ENCODE data around the gene TCF7L1. TPM values are rescaled to one million over a fixed set of nuclear protein-coding genes. Genes with fewer than 3 reads are reported as not detected.
A peak's percentile ranks its signal among the peaks of the same experiment; 100 is the strongest.

The TCF7L1 gene
- total and polyA plus RNA-seq, 2 of the 13 experiments (the other 11 are each of a cell fraction or from before 2014, with no cell fraction given), result 0.04 to 0.15 TPM

DNA sequence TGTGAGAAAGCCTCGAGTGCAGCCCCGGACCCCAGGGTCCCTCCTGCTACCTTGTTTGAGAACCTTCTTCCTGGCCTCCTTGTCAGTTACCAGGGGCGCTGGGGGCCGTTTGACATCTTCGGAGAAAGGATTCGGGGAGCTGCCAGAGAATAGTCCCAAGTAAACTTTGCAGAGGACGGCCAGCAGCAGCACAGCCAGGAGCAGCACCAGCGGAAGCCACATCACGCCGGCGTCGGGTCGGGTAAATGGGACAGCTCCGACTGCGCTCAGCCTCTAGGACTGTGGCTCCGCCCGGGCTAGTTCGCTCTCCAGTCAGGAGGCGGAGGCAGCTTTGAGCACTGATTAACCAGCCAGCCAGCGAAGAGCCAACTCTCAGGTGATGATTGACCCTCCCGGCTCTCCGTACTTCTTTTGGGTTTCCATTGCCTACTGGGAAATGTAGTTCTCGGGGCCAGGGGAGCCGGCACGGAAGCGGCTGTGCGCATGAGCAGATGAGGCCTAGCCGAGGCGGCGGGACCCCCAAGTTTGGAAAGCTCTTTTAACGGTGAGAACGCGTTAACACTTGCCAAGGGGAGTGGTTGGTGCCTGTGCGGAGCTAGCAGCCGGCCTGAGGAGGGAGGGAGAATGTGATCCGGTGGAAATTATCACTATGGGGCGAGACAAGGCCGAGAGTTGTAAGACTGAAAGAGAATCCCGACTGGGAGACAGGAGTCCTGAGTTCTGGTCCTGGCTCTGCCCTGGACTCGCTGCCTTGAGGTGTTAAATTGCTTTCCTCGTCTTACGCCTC is 221.3 kb downstream of the TCF7L1 start, which contains the start of the genes ELMOD3 and RETSAT (continued):
- TF ChIP-seq HNRNPUL1 (IDR thresholded peaks at IDR 0.05; ENCODE audit: low read depth, low read length) (peak; percentile 93), SIN3A (IDR thresholded peaks at IDR 0.05; ENCODE audit: borderline replicate concordance, low read depth, low read length) (peak; percentile 89), ZNF615 (CRISPR knock-in tag; IDR thresholded peaks at IDR 0.05; ENCODE audit: borderline replicate concordance) (peak; percentile 20; the same call in 1 of the 2 replicates), ELF4 (CRISPR knock-in tag; IDR thresholded peaks at IDR 0.05; ENCODE audit: borderline replicate concordance) (peak; percentile 97), ZNF337 (CRISPR knock-in tag; IDR thresholded peaks at IDR 0.05; ENCODE audit: borderline replicate concordance, low read depth) (peak; percentile 97), MTF1 (CRISPR knock-in tag; IDR thresholded peaks at IDR 0.05) (0 out of 2 replicates have a peak, but pooled peaks have one; percentile 81), SSRP1 (CRISPR knock-in tag; IDR thresholded peaks at IDR 0.05) (no peak), ZNF749 (CRISPR knock-in tag; IDR thresholded peaks at IDR 0.05; ENCODE audit: borderline replicate concordance) (peak; percentile 69; the same call in 1 of the 2 replicates), CBFB (CRISPR knock-in tag; IDR thresholded peaks at IDR 0.05) (peak; percentile 96), ZNF605 (CRISPR knock-in tag; IDR thresholded peaks at IDR 0.05) (peak; percentile 92), RFX3 (CRISPR knock-in tag; IDR thresholded peaks at IDR 0.05) (no peak; the same call in 1 of the 2 replicates), NR2F6 (IDR thresholded peaks at IDR 0.05) (0 out of 2 replicates have a peak, but pooled peaks have one; percentile 44), NR2F6 (CRISPR knock-in tag; IDR thresholded peaks at IDR 0.05) (peak; percentile 18), SRF (IDR thresholded peaks at IDR 0.05; ENCODE audit: low read depth, low read length) (no peak; the same call in 1 of the 2 replicates), GLI4 (CRISPR knock-in tag; IDR thresholded peaks at IDR 0.05; ENCODE audit: borderline replicate concordance) (no peak; the same call in 1 of the 2 replicates), KAT8 (CRISPR knock-in tag; IDR thresholded peaks at IDR 0.05) (peak; percentile 96), ZNF883 (CRISPR knock-in tag; IDR thresholded peaks at IDR 0.05; ENCODE audit: not compliant biosample characterization) (peak; percentile 83), HNRNPH1 (optimal IDR thresholded peaks at IDR 0.05; ENCODE audit: low read depth, low read length) (no peak), RBFOX2 (IDR thresholded peaks at IDR 0.05; ENCODE audit: low read depth, low read length) (peak; percentile 94), ZNF773 (CRISPR knock-in tag; IDR thresholded peaks at IDR 0.05; ENCODE audit: borderline replicate concordance) (peak; percentile 93; the same call in 1 of the 2 replicates), KDM3A (CRISPR knock-in tag; IDR thresholded peaks at IDR 0.05; ENCODE audit: low read depth) (peak; percentile 92), NFKB2 (CRISPR knock-in tag; IDR thresholded peaks at IDR 0.05; ENCODE audit: borderline replicate concordance) (peak; percentile 97; the same call in 1 of the 2 replicates), ZNF510 (CRISPR knock-in tag; IDR thresholded peaks at IDR 0.05; ENCODE audit: low read depth) (peak; percentile 99)
- TF ChIP-seq, protein P1, sequence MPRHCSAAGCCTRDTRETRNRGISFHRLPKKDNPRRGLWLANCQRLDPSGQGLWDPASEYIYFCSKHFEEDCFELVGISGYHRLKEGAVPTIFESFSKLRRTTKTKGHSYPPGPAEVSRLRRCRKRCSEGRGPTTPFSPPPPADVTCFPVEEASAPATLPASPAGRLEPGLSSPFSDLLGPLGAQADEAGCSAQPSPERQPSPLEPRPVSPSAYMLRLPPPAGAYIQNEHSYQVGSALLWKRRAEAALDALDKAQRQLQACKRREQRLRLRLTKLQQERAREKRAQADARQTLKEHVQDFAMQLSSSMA (CRISPR knock-in tag; IDR thresholded peaks at IDR 0.05), result no peak; the same call in 1 of the 2 replicates
- TF ChIP-seq, protein P2, sequence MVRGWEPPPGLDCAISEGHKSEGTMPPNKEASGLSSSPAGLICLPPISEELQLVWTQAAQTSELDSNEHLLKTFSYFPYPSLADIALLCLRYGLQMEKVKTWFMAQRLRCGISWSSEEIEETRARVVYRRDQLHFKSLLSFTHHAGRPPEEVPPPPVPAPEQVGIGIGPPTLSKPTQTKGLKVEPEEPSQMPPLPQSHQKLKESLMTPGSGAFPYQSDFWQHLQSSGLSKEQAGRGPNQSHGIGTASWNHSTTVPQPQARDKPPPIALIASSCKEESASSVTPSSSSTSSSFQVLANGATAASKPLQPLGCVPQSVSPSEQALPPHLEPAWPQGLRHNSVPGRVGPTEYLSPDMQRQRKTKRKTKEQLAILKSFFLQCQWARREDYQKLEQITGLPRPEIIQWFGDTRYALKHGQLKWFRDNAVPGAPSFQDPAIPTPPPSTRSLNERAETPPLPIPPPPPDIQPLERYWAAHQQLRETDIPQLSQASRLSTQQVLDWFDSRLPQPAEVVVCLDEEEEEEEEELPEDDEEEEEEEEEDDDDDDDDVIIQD (CRISPR knock-in tag; IDR thresholded peaks at IDR 0.05; ENCODE audit: low read depth), result peak; percentile 77
- TF ChIP-seq, protein P3, sequence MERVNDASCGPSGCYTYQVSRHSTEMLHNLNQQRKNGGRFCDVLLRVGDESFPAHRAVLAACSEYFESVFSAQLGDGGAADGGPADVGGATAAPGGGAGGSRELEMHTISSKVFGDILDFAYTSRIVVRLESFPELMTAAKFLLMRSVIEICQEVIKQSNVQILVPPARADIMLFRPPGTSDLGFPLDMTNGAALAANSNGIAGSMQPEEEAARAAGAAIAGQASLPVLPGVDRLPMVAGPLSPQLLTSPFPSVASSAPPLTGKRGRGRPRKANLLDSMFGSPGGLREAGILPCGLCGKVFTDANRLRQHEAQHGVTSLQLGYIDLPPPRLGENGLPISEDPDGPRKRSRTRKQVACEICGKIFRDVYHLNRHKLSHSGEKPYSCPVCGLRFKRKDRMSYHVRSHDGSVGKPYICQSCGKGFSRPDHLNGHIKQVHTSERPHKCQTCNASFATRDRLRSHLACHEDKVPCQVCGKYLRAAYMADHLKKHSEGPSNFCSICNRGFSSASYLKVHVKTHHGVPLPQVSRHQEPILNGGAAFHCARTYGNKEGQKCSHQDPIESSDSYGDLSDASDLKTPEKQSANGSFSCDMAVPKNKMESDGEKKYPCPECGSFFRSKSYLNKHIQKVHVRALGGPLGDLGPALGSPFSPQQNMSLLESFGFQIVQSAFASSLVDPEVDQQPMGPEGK (CRISPR knock-in tag; IDR thresholded peaks at IDR 0.05), result peak; percentile 36; the same call in 1 of the 2 replicates

All from HepG2 (cell line).